ENCODE data around the gene KIF16B. TPM values are rescaled to one million over a fixed set of nuclear protein-coding genes. Genes with fewer than 3 reads are reported as not detected.

KIF16B gene
- total and polyA plus RNA-seq, 2 of the 8 experiments (the other 6 are each of a cell fraction or from before 2014, with no cell fraction given): 3.0 to 9.2 TPM

GRCh38 chr20:16428112-16428511 is 145.1 kb downstream of the KIF16B start:
- H4K20me1 ChIP-seq (replicated peaks in 1 of 2; ENCODE audit: control insufficient read depth in 1 of 2, insufficient read depth in 2 of 2, low read length in 2 of 2): no peaks in the 10 kb centered on the region
- DNase-seq (ENCODE audit: low read depth in 1 of 2, low spot score in 2 of 2) (no peak), FAIRE-seq (no peak)
- H3K79me2 ChIP-seq (ENCODE audit: control insufficient read depth in 1 of 2, insufficient read depth in 2 of 2, low read length in 2 of 2): no peaks in the 10 kb centered on the region
- no peaks in the 10 kb centered on the region for H3K9me3 ChIP-seq (ENCODE audit: insufficient read depth in 2 of 2, low read depth in 1 of 2, low read length in 1 of 2)
- H2BK5ac ChIP-seq (ENCODE audit: low read depth, low read length): no peak overlapping the region
- POLR2A ChIA-PET (ENCODE audit: partially characterized antibody): no interaction called here
- H2BK20ac ChIP-seq (ENCODE audit: low read length): no peak overlapping the region
- no peak overlapping the region for H2AK5ac ChIP-seq (ENCODE audit: low read depth, low read length)
- no peak overlapping the region for H3K27ac ChIP-seq (ENCODE audit: low read depth, low read length)
- no peak overlapping the region for H2BK15ac ChIP-seq (ENCODE audit: low read length)
- no peak overlapping the region for H3K4me2 ChIP-seq (ENCODE audit: insufficient read depth in 1 of 2, low read depth in 2 of 2, low read length in 2 of 2)
- H3K18ac ChIP-seq (ENCODE audit: extremely low read depth, low read length): no peak overlapping the region
- TF ChIP-seq EZH2 (IDR thresholded peaks at IDR 0.05; ENCODE audit: low read depth, low read length, severe bottlenecking): no peak
- no peak for TF ChIP-seq RBBP5 (IDR thresholded peaks at IDR 0.05; ENCODE audit: borderline replicate concordance, low read depth, low read length)
- TF ChIP-seq SIX5 (IDR thresholded peaks at IDR 0.05; ENCODE audit: low read depth, low read length): no peak
- no peak for TF ChIP-seq RNF2 (IDR thresholded peaks at IDR 0.05; ENCODE audit: borderline replicate concordance, low read depth, low read length, missing control alignments, poor library complexity, severe bottlenecking)
- TF ChIP-seq TBP (IDR thresholded peaks at IDR 0.05; ENCODE audit: low read depth, low read length): no peak
- TF ChIP-seq BCL11A (IDR thresholded peaks at IDR 0.05; ENCODE audit: low read depth in 2 of 2, low read length in 2 of 2): no peak
- no peak for TF ChIP-seq RFX5 (IDR thresholded peaks at IDR 0.05; ENCODE audit: borderline replicate concordance, low read depth, low read length)
- TF ChIP-seq TAF1 (IDR thresholded peaks at IDR 0.05; ENCODE audit: low read depth, low read length): no peak
- no peak overlapping the region for H2BK12ac ChIP-seq (ENCODE audit: low read depth, low read length)
- H3K14ac ChIP-seq (ENCODE audit: insufficient read length): no peak overlapping the region
- H3K4me3 ChIP-seq (ENCODE audit: extremely low read depth in 1 of 4, insufficient read depth in 2 of 4, low read depth in 3 of 4, low read length in 4 of 4): no peak overlapping the region
- H3K23ac ChIP-seq (ENCODE audit: insufficient read length): no peak overlapping the region
- H4K5ac ChIP-seq (ENCODE audit: insufficient read length, low read depth, low read length): no peak overlapping the region
- H3K4me1 ChIP-seq (replicated peaks in 1 of 4; ENCODE audit: control insufficient read depth in 3 of 4, insufficient read depth in 4 of 4, low read length in 3 of 4): peaks cover 0 to 5% (median 0%) of the 10 kb centered on the region in 4 experiments; a peak in 2 of 7 replicates
- no peaks in the 10 kb centered on the region for H3K23me2 ChIP-seq (ENCODE audit: low read depth, low read length)
- no peaks in the 10 kb centered on the region for H3K27me3 ChIP-seq (replicated peaks in 1 of 4; ENCODE audit: control insufficient read depth in 3 of 4, extremely low read depth in 1 of 4, insufficient read depth in 3 of 4, low read length in 3 of 4)
- CTCF ChIA-PET (ENCODE audit: partially characterized antibody): no interaction called here
- H2AFZ ChIP-seq (ENCODE audit: low read length): no peak overlapping the region
- H3K4ac ChIP-seq (replicated peaks; ENCODE audit: insufficient read length, low read depth, low read length): no peak overlapping the region
- H3K9ac ChIP-seq (replicated peaks in 1 of 4; ENCODE audit: extremely low read depth in 1 of 4, low read depth in 3 of 4, low read length in 3 of 4): no peak overlapping the region
- no peaks in the 10 kb centered on the region for H3K79me1 ChIP-seq (ENCODE audit: low read depth, low read length)
- WGBS, 2 experiments (ENCODE audit: extremely low coverage in 1 of 2, insufficient coverage in 1 of 2, insufficient read length in 1 of 2, insufficient replicate concordance in 2 of 2, low coverage in 1 of 2, low lambda C conversion rate in 2 of 2, missing lambda C conversion rate in 1 of 2): 82% methylated on average over 1 of the region's 1 CpG; no CpG with 5 or more reads in 1 of the 2 experiments
- no peak overlapping the region for H2BK120ac ChIP-seq (replicated peaks; ENCODE audit: low read depth, low read length)
- H4K91ac ChIP-seq (replicated peaks; ENCODE audit: insufficient read length, low read length): no peak overlapping the region
- H3K36me3 ChIP-seq (ENCODE audit: control insufficient read depth in 2 of 4, insufficient read depth in 4 of 4, low read length in 3 of 4): peaks cover 0 to 5% (median 0%) of the 10 kb centered on the region in 4 experiments; a peak in 1 of 8 replicates
- H3K56ac ChIP-seq (replicated peaks; ENCODE audit: insufficient read length, low read depth, low read length): no peak overlapping the region
- H4K8ac ChIP-seq (ENCODE audit: extremely low read depth, insufficient read depth, low read length): no peak overlapping the region

All from H1 (cell line).